Osteocyte (in vitro differentiated cells): ENCODE data around the gene SPATC1L. TPM values are rescaled to one million over a fixed set of nuclear protein-coding genes. Genes with fewer than 3 reads are reported as not detected.
"Not testable (repeated sequence)": the region's sequence is repeated elsewhere in the genome, so short reads cannot be mapped to it uniquely, and the experiment has no call there.

ENCODE experiments used
- DNase-seq: peaks from one replicate; pipeline ENCODE4 v3.0.0; 2021; ENCODE audit warnings: mixed read lengths; ENCODE audit not compliant: unreplicated experiment; ENCODE audit errors: extremely low spot score
- H3K27ac Mint-ChIP-seq: one replicate; pipeline ENCODE4 v1.8.0; 2021; ENCODE audit warnings: mild to moderate bottlenecking, mixed read lengths; ENCODE audit not compliant: unreplicated experiment
- H3K27me3 Mint-ChIP-seq: one replicate; pipeline ENCODE4 v1.8.0; 2021; ENCODE audit warnings: mixed read lengths; ENCODE audit not compliant: unreplicated experiment
- H3K36me3 Mint-ChIP-seq: one replicate; pipeline ENCODE4 v1.8.0; 2021; ENCODE audit warnings: mixed read lengths; ENCODE audit not compliant: unreplicated experiment
- H3K4me1 Mint-ChIP-seq: one replicate; pipeline ENCODE4 v1.8.0; 2021; ENCODE audit warnings: mixed read lengths; ENCODE audit not compliant: unreplicated experiment
- H3K4me3 Mint-ChIP-seq: one replicate; pipeline ENCODE4 v1.8.0; 2021; ENCODE audit warnings: mild to moderate bottlenecking, moderate library complexity, mixed read lengths; ENCODE audit not compliant: unreplicated experiment
- H3K9me3 Mint-ChIP-seq: one replicate; pipeline ENCODE4 v1.8.0; 2021; ENCODE audit warnings: mixed read lengths; ENCODE audit not compliant: unreplicated experiment
- total RNA-seq: library from RNA; stranded (reverse); gene quantifications from 2 replicates; pipeline ENCODE4 v1.2.1, GENCODE V29; 2021
- TF ChIP-seq, protein P1 (sequence below): fragments of 200-600 bp; sonication (generic); IDR thresholded peaks from 2 replicates; pipeline ENCODE4 v1.5.0; 2021; ENCODE audit warnings: antibody characterized with exemption, mild to moderate bottlenecking, moderate library complexity

The SPATC1L gene
- total RNA-seq, 1 donor from 2014 or later: 18.9 TPM

DNA sequence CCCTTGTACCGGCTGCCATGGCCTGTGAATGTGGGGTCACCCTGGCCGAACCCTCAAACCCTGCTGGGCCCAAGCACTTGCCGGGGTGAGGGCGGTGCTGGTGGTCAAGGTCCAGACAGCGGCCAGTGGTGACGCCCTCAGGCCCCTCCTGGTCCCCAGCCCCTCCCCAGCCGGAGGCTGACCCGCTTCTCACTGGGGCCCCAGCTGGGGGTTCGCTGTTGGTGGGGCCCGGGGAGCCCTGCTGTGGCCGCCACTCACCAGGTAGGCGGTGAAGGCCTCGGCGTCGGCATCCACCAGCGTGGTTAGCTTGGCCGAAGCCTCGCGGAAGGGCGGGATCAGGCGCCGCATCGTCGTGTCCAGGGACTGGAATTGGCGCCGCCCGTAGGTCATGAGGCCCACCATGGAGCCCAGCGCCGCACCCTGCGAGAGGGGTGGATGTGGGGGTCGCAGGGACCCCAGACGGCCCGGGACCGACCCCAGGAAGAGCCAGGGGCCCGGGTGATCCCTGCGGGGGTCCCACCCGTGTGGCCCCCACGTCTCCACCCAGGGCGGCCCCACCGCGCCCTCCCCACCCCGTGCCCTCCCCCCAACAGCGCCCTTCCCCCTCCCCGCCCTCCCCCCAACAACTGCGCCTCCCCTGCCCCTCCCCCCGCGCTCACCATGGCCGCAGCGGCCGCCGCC lies 39.0 kb downstream of the SPATC1L start:
- Mint-ChIP-seq H3K4me1 (peaks cover 11% of the 10 kb centered on the region), H3K36me3 (peaks cover 3% of the 10 kb centered on the region), H3K27ac (no peak overlapping the region), H3K27me3 (peaks cover 6% of the 10 kb centered on the region), H3K4me3 (no peak overlapping the region), H3K9me3 (no peaks in the 10 kb centered on the region)
- TF ChIP-seq, protein P1, sequence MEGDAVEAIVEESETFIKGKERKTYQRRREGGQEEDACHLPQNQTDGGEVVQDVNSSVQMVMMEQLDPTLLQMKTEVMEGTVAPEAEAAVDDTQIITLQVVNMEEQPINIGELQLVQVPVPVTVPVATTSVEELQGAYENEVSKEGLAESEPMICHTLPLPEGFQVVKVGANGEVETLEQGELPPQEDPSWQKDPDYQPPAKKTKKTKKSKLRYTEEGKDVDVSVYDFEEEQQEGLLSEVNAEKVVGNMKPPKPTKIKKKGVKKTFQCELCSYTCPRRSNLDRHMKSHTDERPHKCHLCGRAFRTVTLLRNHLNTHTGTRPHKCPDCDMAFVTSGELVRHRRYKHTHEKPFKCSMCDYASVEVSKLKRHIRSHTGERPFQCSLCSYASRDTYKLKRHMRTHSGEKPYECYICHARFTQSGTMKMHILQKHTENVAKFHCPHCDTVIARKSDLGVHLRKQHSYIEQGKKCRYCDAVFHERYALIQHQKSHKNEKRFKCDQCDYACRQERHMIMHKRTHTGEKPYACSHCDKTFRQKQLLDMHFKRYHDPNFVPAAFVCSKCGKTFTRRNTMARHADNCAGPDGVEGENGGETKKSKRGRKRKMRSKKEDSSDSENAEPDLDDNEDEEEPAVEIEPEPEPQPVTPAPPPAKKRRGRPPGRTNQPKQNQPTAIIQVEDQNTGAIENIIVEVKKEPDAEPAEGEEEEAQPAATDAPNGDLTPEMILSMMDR: no peak
- no peak for DNase-seq

DNA sequence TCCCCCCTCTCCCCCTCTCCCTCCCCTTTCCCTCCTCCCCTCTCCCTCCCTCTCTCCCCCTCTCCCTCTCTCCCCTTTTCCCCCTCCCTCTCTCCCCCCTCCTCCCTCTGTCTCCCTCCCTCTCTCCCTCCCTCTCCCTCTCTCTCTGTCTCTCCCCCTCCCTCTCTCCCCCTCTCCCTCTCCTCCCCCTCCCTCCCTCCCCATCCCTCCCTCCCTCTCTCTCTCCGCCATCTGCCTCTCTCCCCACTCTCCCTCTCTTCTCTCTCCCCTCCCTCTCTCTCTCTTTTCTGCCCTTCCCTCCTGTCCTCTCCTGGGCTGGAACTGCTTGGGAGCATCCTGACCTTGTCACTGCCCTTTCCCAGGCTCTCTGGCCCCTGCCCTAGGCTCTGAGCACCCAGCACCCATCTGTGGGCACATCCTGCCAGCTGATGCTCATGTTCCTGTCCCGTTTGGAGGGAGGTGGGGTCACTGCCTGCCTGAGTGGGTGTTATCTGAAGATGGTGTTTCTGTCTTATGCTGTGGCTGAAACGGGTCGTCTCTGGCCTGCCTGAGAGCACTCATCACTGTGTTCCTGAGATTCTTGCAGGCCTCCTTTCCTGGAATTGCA lies 39.7 kb downstream of the SPATC1L start:
- DNase-seq: no peak
- Mint-ChIP-seq H3K4me1 (peaks cover 11% of the 10 kb centered on the region), H3K4me3 (no peak overlapping the region), H3K27me3 (peaks cover 11% of the 10 kb centered on the region), H3K9me3 (no peaks in the 10 kb centered on the region), H3K36me3 (peaks cover 3% of the 10 kb centered on the region), H3K27ac (peak overlapping the region; percentile 63)
- TF ChIP-seq, protein P1: no peak

DNA sequence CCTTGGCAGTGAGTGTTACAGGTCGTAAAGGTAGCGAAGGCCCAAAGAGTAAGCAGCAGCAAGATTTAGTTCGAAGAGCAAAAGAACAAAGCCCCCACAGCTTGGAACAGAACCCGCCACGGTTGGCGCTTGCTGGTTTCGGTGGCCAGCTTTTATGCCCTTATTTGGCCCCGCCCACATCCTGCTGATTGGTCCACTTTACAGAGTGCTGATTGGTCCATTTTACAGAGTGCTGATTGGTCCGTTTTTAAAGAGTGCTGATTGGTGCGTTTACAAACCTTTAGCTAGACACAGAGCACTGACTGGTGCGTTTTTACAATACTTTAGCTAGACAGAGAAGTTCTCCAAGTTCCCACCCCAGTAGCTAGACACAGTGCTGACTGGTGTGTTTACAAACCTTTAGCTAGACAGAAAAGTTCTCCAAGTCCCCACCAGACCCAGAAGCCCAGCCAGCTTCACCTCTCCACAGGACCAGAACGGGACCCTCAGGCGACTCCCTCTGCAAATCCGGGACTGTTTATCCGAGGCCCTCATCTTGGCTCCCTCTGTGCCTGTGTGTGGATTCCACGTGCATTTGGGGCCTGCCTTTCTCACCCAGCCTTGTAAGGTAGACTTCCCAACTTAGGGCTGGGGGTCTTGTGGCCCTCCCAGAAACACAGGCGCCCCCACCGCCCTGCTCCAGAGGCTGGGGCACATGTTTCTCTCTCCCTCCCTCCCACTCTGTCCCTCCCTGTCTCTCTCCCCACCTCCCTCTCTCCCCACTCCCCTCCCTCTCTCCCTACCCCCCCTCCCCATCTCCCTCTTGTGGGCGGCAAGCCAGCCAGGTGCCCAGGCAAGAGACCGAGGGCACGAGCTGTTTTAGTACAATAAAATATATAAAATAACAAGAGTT lies 41.4 kb downstream of the SPATC1L start:
- Mint-ChIP-seq H3K4me1 (peaks cover 11% of the 10 kb centered on the region), H3K27ac (no peak overlapping the region), H3K27me3 (peaks cover 11% of the 10 kb centered on the region), H3K9me3 (no peaks in the 10 kb centered on the region), H3K4me3 (no peak overlapping the region), H3K36me3 (peaks cover 3% of the 10 kb centered on the region)
- no peak for DNase-seq
- TF ChIP-seq, protein P1: no peak

DNA sequence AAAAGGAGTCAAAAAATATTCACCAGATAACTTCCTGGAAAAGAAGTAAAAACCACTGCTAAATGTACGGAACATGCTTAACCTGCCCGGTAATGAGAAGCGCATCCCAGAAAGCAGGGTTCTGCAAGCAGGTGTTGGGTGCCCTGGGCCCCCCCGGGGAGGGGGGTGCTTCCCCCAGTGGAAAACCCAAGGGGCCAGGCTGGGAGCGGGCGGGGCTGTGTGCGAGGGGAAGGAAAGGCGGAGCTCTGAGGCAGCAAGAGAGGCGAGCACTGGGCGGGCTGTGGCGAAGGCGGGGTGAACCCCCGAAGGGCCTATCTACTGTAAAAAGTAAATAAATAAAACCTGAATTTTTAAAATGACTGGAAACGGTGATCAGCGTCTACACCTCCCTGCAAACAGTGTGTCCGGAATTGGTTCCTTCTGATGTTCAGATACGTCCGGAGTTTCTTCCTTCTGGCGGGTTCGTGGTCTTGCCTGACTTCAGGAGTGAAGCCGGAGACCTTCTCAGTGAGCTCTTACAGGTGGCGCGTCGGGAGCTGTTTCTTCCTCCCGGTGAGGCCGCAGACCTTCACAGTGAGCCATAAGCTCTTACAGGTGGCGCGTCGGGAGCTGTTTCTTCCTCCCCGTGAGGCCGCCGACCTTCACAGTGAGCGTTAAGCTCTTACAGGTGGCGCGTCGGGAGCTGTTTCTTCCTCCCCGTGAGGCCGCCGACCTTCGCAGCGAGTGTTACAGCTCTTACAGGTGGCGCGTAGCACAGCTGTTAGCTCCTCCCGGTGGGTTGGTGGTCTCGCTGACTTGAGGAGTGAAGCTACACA lies 42.3 kb downstream of the SPATC1L start:
- no peak overlapping the region for H3K4me3 Mint-ChIP-seq
- H3K27me3 Mint-ChIP-seq: peaks cover 11% of the 10 kb centered on the region
- no peak overlapping the region for H3K27ac Mint-ChIP-seq
- TF ChIP-seq, protein P1: no peak
- no peak for DNase-seq
- no peaks in the 10 kb centered on the region for H3K9me3 Mint-ChIP-seq
- H3K36me3 Mint-ChIP-seq: peaks cover 3% of the 10 kb centered on the region
- peaks cover 11% of the 10 kb centered on the region for H3K4me1 Mint-ChIP-seq

DNA sequence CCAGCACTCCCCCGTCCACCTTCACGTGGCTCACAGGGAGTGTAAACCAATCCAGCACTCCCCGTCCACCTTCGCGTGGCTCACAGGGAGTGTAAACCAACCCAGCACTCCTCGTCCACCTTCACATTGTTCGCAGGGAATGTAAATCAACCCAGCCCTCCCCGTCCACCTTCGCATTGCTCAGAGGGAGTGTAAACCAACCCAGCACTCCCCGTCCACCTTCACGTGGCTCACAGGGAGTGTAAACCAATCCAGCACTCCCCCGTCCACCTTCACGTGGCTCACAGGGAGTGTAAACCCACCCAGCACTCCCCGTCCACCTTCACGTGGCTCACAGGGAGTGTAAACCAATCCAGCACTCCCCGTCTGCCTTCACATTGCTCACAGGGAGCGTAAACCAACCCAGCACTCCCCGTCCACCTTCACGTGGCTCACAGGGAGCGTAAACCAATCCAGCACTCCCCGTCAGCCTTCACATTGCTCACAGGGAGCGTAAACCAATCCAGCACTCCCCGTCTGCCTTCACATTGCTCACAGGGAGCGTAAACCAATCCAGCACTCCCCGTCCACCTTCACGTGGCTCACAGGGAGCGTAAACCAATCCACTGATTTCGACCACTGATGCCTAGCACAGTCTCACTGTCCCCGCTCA lies 43.8 kb downstream of the SPATC1L start:
- DNase-seq, H3K27ac Mint-ChIP-seq, H3K36me3 Mint-ChIP-seq, H3K9me3 Mint-ChIP-seq, H3K4me3 Mint-ChIP-seq: not testable (repeated sequence)
- H3K4me1 Mint-ChIP-seq: peaks cover 11% of the 10 kb centered on the region
- H3K27me3 Mint-ChIP-seq: peaks cover 11% of the 10 kb centered on the region
